Stimulated activated naive CD8-positive, alpha-beta T cell treated with anti-CD3 and anti-CD28 coated beads, Interleukin-15, amount 100 ng/mL, for 72 hours (primary cell): ENCODE measurements around the gene ITIH3.

ENCODE experiments used
- ATAC-seq: fragments of 150-1000 bp; cut with Tn5 transposase; 2 replicates; pipeline ENCODE4 v1.10.0; 2021; ENCODE audit warnings: mild to moderate bottlenecking, moderate library complexity
- DNase-seq, 2 donors: peaks; one replicate each; pipeline ENCODE4 v3.0.0; 2021 to 2022
- H3K27ac Mint-ChIP-seq, 2 donors: one replicate each; pipeline ENCODE4 v1.8.0; 2022; ENCODE audit warnings: mild to moderate bottlenecking in 2 of 2, mixed read lengths in 2 of 2, moderate library complexity in 2 of 2
- H3K27me3 Mint-ChIP-seq: one replicate; pipeline ENCODE4 v1.8.0; 2022; ENCODE audit warnings: mixed read lengths
- H3K4me1 Mint-ChIP-seq: one replicate; pipeline ENCODE4 v1.8.0; 2022; ENCODE audit warnings: mild to moderate bottlenecking, mixed read lengths
- H3K4me3 Mint-ChIP-seq, 2 donors: one replicate each; pipeline ENCODE4 v1.8.0; 2022; ENCODE audit warnings: mild to moderate bottlenecking in 2 of 2, mixed read lengths in 2 of 2, moderate library complexity in 1 of 2
- H3K9me3 Mint-ChIP-seq, 2 donors: one replicate each; pipeline ENCODE4 v1.8.0; 2022; ENCODE audit warnings: mixed read lengths in 2 of 2

ITIH3 gene

GRCh38 chr3:52805270-52806039 is 10.9 kb downstream of the ITIH3 start:
- no peaks in the 10 kb centered on the region for H3K27me3 Mint-ChIP-seq
- DNase-seq = no peak
- no peak overlapping the region for H3K4me3 Mint-ChIP-seq
- no peaks in the 10 kb centered on the region for H3K4me1 Mint-ChIP-seq
- ATAC-seq = no peak
- H3K27ac Mint-ChIP-seq = no peak overlapping the region
- no peaks in the 10 kb centered on the region for H3K9me3 Mint-ChIP-seq

DNA sequence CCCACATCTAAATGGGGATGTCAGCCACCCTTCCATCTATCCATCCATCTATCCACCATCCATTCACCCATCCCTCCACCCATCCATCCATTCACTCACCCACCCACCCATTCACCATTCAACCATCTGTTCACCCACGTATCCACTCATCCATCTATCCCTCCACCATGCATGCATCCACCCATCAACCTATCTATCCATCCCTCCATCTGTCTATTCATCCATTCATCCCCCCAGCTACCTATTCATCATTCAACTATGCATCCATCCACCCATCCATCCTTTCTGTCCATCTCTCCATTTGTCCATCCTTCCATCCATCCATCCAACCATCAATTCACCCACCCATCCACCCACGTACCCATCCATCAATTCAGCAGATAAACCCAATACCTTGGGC is 14.6 kb downstream of the ITIH3 start:
- H3K4me1 Mint-ChIP-seq = no peaks in the 10 kb centered on the region
- DNase-seq = no peak
- no peak for ATAC-seq
- no peaks in the 10 kb centered on the region for H3K27me3 Mint-ChIP-seq
- no peaks in the 10 kb centered on the region for H3K9me3 Mint-ChIP-seq
- no peak overlapping the region for H3K27ac Mint-ChIP-seq
- no peak overlapping the region for H3K4me3 Mint-ChIP-seq

GRCh38 chr3:52809662-52810377 is 15.2 kb downstream of the ITIH3 start:
- DNase-seq (no peak), ATAC-seq (no peak)
- Mint-ChIP-seq H3K27me3 (no peaks in the 10 kb centered on the region), H3K27ac (no peak overlapping the region), H3K4me1 (no peaks in the 10 kb centered on the region), H3K9me3 (no peaks in the 10 kb centered on the region), H3K4me3 (no peak overlapping the region)

DNA sequence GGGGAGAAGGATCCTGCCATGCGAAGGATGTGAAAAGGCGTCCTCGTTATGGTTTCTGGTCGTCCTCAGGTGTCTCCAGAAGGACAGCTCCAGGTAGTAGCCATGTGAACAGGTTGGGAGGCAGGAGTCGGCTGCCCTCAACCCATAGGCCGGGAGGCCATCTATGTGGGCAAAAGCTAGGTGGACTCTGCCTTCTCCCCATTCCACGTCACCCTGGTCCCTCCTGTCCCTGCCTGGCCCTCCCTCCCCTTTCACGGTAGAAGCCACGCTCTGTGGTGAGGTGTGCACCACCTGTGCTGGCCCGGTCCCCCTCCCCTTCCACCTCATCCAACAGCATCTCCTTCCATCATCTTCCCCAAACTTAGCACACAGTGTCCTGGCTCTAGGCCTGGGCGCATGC is 16.3 kb downstream of the ITIH3 start:
- H3K27ac Mint-ChIP-seq = no peak overlapping the region

DNA sequence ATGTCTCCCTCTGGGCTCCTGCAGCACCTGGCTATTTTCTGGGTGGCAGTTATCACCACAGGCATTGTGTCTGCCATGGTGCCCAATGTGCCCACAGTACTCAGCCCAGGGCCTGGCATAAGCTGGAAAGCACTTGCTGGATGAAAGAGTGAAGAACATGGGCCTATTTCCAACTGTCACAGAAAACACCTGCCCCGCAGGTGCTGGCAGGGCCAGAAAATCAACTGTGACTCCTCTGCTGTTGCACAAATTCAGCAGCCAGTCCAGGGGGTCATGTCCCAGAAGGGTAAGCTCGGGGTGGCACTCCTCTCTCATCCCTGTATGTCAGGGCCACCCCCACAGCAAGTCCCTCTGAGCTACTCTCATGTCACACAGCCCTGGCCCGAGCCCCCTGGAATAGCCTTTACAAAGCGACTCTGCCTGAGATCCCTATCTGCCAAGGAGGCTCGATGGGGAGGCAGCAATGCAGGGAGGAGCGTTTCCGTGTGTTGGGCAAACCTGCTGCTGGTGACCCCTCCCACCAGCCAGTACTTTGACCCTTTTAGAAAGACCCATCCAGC is 16.9 kb downstream of the ITIH3 start:
- H3K27ac Mint-ChIP-seq = peak overlapping the region in 1 of 2 donors; percentile 85
- no peaks in the 10 kb centered on the region for H3K9me3 Mint-ChIP-seq
- ATAC-seq (no peak), DNase-seq (no peak)
- H3K27me3 Mint-ChIP-seq = no peaks in the 10 kb centered on the region
- H3K4me3 Mint-ChIP-seq = no peak overlapping the region
- no peaks in the 10 kb centered on the region for H3K4me1 Mint-ChIP-seq

More for the DNA sequence above, 16.3 kb downstream of the ITIH3 start:
- Mint-ChIP-seq H3K9me3 (no peaks in the 10 kb centered on the region), H3K4me1 (no peaks in the 10 kb centered on the region), H3K27me3 (no peaks in the 10 kb centered on the region), H3K4me3 (no peak overlapping the region)
- DNase-seq = no peak
- ATAC-seq = no peak

- Mint-ChIP-seq H3K27ac (peak overlapping the region in 1 of 2 donors; percentile 49), H3K27me3 (no peaks in the 10 kb centered on the region), H3K4me1 (no peaks in the 10 kb centered on the region)
Measured at GRCh38 chr3:52813810-52814209, 19.2 kb downstream of the ITIH3 start.

DNA sequence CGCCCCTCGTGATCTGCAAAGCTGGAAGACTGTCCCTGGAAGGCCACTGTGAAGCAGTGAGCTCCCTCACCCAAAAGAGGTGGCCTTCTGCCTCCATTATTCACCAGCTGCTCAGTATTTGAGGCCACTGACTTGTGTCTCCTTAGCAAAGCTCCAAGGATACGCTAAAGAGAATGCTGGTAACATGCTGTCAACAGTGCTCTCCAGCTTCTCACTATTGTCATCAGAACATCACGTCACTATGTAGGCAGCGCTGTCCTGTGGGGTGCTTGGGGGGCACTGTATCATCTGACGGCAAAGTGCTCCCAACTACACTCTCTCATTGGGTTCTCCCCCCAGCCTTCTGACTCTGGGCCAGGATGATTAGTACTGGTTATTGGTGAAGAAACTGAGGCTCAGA is 21.6 kb downstream of the ITIH3 start:
- Mint-ChIP-seq H3K4me3 (no peak overlapping the region), H3K27ac (no peak overlapping the region), H3K4me1 (no peaks in the 10 kb centered on the region), H3K9me3 (no peaks in the 10 kb centered on the region), H3K27me3 (no peaks in the 10 kb centered on the region)
- DNase-seq = no peak
- no peak for ATAC-seq

More at GRCh38 chr3:52813810-52814209, 19.2 kb downstream of the ITIH3 start:
- Mint-ChIP-seq H3K9me3 (no peaks in the 10 kb centered on the region), H3K4me3 (no peak overlapping the region)
- DNase-seq (no peak), ATAC-seq (no peak)

- no peak for DNase-seq
- H3K27ac Mint-ChIP-seq = peak overlapping the region in 1 of 2 donors; percentile 55
- H3K4me3 Mint-ChIP-seq = no peak overlapping the region
- no peaks in the 10 kb centered on the region for H3K27me3 Mint-ChIP-seq
- no peaks in the 10 kb centered on the region for H3K9me3 Mint-ChIP-seq
- H3K4me1 Mint-ChIP-seq = no peaks in the 10 kb centered on the region
- ATAC-seq = no peak
Measured at GRCh38 chr3:52816654-52817053, 22.1 kb downstream of the ITIH3 start.

DNA sequence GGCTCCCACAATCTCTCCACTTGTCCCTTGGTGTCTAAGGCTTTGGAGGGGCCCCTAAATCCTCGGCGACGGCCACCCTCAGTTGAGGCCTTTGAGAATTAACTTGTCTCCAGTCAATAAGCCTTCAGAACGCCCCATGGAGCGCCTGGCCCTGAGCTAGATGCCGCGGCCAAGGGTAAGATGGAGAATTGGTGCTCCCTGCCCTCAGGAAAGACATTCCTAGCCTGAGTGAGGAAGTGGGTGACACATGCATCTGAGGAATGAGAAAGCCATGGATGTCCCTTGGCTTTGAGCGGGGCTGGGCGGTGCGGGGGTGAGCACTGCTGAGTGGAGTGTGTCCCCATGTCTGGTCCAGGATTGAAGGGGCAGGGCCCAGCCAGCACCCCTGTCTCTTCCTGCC is 22.6 kb downstream of the ITIH3 start:
- DNase-seq = no peak
- Mint-ChIP-seq H3K9me3 (no peaks in the 10 kb centered on the region), H3K4me1 (no peaks in the 10 kb centered on the region), H3K27me3 (no peaks in the 10 kb centered on the region), H3K4me3 (no peak overlapping the region), H3K27ac (peak overlapping the region in 1 of 2 donors; percentile 55)
- ATAC-seq = peak; percentile 16

- H3K4me3 Mint-ChIP-seq = no peak overlapping the region
- DNase-seq (no peak), ATAC-seq (no peak)
- no peaks in the 10 kb centered on the region for H3K27me3 Mint-ChIP-seq
- H3K27ac Mint-ChIP-seq = peak overlapping the region in 1 of 2 donors; percentile 44
- H3K4me1 Mint-ChIP-seq = no peaks in the 10 kb centered on the region
- H3K9me3 Mint-ChIP-seq = no peaks in the 10 kb centered on the region
Measured at GRCh38 chr3:52817860-52818259, 23.3 kb downstream of the ITIH3 start.

GRCh38 chr3:52819936-52820335 is 25.3 kb downstream of the ITIH3 start:
- no peaks in the 10 kb centered on the region for H3K27me3 Mint-ChIP-seq
- ATAC-seq = no peak
- no peak overlapping the region for H3K4me3 Mint-ChIP-seq
- no peak for DNase-seq
- no peak overlapping the region for H3K27ac Mint-ChIP-seq
- no peaks in the 10 kb centered on the region for H3K9me3 Mint-ChIP-seq
- no peaks in the 10 kb centered on the region for H3K4me1 Mint-ChIP-seq

GRCh38 chr3:52820736-52821135 is 26.1 kb downstream of the ITIH3 start:
- Mint-ChIP-seq H3K4me1 (no peaks in the 10 kb centered on the region), H3K9me3 (no peaks in the 10 kb centered on the region), H3K4me3 (no peak overlapping the region), H3K27me3 (no peaks in the 10 kb centered on the region), H3K27ac (no peak overlapping the region)
- ATAC-seq = peak; percentile 64
- DNase-seq = peak; percentile 23 to 30

GRCh38 chr3:52822363-52822762 is 27.8 kb downstream of the ITIH3 start:
- DNase-seq (no peak), ATAC-seq (no peak)
- H3K4me1 Mint-ChIP-seq = no peaks in the 10 kb centered on the region
- no peak overlapping the region for H3K4me3 Mint-ChIP-seq
- H3K27ac Mint-ChIP-seq = no peak overlapping the region
- H3K27me3 Mint-ChIP-seq = no peaks in the 10 kb centered on the region
- no peaks in the 10 kb centered on the region for H3K9me3 Mint-ChIP-seq

DNA sequence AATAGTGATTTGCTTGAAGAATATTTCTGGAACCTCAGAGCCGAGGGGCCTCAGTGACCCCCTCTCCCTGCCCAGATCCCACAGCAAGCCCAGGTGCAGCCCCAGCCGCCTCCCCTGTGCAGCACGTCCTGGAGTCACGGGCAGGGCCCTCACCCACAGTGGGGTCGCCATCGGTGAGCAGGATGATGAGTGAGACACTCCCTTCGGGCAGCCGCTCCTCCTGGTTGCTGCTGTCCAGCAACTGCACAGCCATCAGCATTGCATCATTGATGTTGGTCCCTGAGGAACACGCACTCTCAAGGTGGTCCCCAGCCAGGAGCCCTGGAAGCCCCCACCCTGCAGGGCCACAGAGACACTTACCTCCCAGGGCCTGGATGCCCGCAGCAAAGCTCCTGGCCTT is 29.4 kb downstream of the ITIH3 start:
- ATAC-seq (no peak), DNase-seq (no peak)
- Mint-ChIP-seq H3K9me3 (no peaks in the 10 kb centered on the region), H3K4me3 (no peak overlapping the region), H3K4me1 (no peaks in the 10 kb centered on the region), H3K27ac (peak overlapping the region in 1 of 2 donors; percentile 34), H3K27me3 (no peaks in the 10 kb centered on the region)

GRCh38 chr3:52827441-52827840 is 32.8 kb downstream of the ITIH3 start:
- Mint-ChIP-seq H3K27ac (no peak overlapping the region), H3K4me3 (no peak overlapping the region), H3K27me3 (no peaks in the 10 kb centered on the region), H3K9me3 (no peaks in the 10 kb centered on the region), H3K4me1 (peaks cover 9% of the 10 kb centered on the region)
- ATAC-seq (no peak), DNase-seq (no peak)

GRCh38 chr3:52827866-52828376 is 33.3 kb downstream of the ITIH3 start:
- no peaks in the 10 kb centered on the region for H3K9me3 Mint-ChIP-seq
- H3K4me3 Mint-ChIP-seq = no peak overlapping the region
- DNase-seq (no peak), ATAC-seq (no peak)
- H3K4me1 Mint-ChIP-seq = peaks cover 9% of the 10 kb centered on the region
- peak overlapping the region in 1 of 2 donors; percentile 69 for H3K27ac Mint-ChIP-seq
- no peaks in the 10 kb centered on the region for H3K27me3 Mint-ChIP-seq
